CD14-positive monocyte (primary cell): ENCODE measurements around the gene TMPRSS12. TPM values are rescaled to one million over a fixed set of nuclear protein-coding genes. Genes with fewer than 3 reads are reported as not detected.
"Not testable (repeated sequence)": the region's sequence is repeated elsewhere in the genome, so short reads cannot be mapped to it uniquely, and the experiment has no call there.

Experiments used
- DNase-seq, 3 donors: peaks; one replicate each; pipeline ENCODE4 v3.0.0-alpha.2; 2011 to 2022
- H2AFZ ChIP-seq: 2 replicates; pipeline ENCODE4 v1.6.0; 2012; ENCODE audit warnings: mild to moderate bottlenecking, low read depth, low read length, inconsistent platforms; ENCODE audit not compliant: insufficient read depth, poor library complexity, severe bottlenecking
- H3K27ac ChIP-seq, 2 donors: 1 replicate in 1 of 2; 2 replicates in 1 of 2; pipeline ENCODE4 v1.5.1; 2012 to 2013; ENCODE audit warnings: low read length in 2 of 2, control low read depth in 1 of 2, inconsistent platforms in 1 of 2, low read depth in 1 of 2, mild to moderate bottlenecking in 1 of 2
- H3K27me3 ChIP-seq, 2 donors: one replicate each; pipeline versions ENCODE4 v1.6.0 to v1.6.1; 2011 to 2013; ENCODE audit warnings: low read length in 2 of 2; ENCODE audit not compliant: control insufficient read depth in 2 of 2, insufficient read depth in 2 of 2
- H3K36me3 ChIP-seq, 2 donors: replicated peaks in 1 of 2; 1 replicate in 1 of 2; 2 replicates in 1 of 2; pipeline versions ENCODE4 v1.5.1 to v1.6.1; 2012 to 2013; ENCODE audit warnings: low read length in 2 of 2, control low read depth in 1 of 2, inconsistent platforms in 1 of 2, mild to moderate bottlenecking in 1 of 2; ENCODE audit not compliant: insufficient read depth in 2 of 2, control insufficient read depth in 1 of 2
- H3K4me1 ChIP-seq, 2 donors: 1 replicate in 1 of 2; 2 replicates in 1 of 2; pipeline versions ENCODE4 v1.5.1 to v1.6.1; 2012 to 2013; ENCODE audit warnings: low read length in 2 of 2, control low read depth in 1 of 2, inconsistent platforms in 1 of 2, mild to moderate bottlenecking in 1 of 2, moderate library complexity in 1 of 2; ENCODE audit not compliant: insufficient read depth in 2 of 2, control insufficient read depth in 1 of 2
- H3K4me2 ChIP-seq: replicated peaks from 2 replicates; pipeline ENCODE3; 2012; ENCODE audit warnings: low read length, moderate library complexity, mild to moderate bottlenecking; ENCODE audit not compliant: poor library complexity, severe bottlenecking; ENCODE audit errors: extremely low read depth
- H3K4me3 ChIP-seq, 3 experiments: fragments of 200-600 bp in 1 of 3; sonication (generic) in 1 of 3; replicated peaks in 1 of 3; 1 replicate in 2 of 3; 2 replicates in 1 of 3; pipeline ENCODE4 v1.5.1; 2011 to 2013; ENCODE audit warnings: low read length in 3 of 3, mild to moderate bottlenecking in 3 of 3, control low read depth in 2 of 3, low read depth in 2 of 3, inconsistent platforms in 1 of 3, moderate library complexity in 1 of 3
- H3K79me2 ChIP-seq: 2 replicates; pipeline ENCODE4 v1.6.0; 2012; ENCODE audit warnings: mild to moderate bottlenecking, control low read depth, inconsistent platforms, low read length, moderate library complexity; ENCODE audit not compliant: insufficient read depth
- H3K9ac ChIP-seq: 2 replicates; pipeline ENCODE4 v1.6.0; 2017; ENCODE audit warnings: low read length, mild to moderate bottlenecking; ENCODE audit not compliant: insufficient read depth, poor library complexity, severe bottlenecking
- H3K9me3 ChIP-seq, 2 donors: replicated peaks in 1 of 2; 1 replicate in 1 of 2; 2 replicates in 1 of 2; pipeline versions ENCODE4 v1.5.1 to v1.6.1; 2012 to 2013; ENCODE audit warnings: low read length in 2 of 2, control low read depth in 1 of 2; ENCODE audit not compliant: control insufficient read depth in 1 of 2, insufficient read depth in 1 of 2
- H4K20me1 ChIP-seq: 2 replicates; pipeline ENCODE4 v1.6.0; 2012; ENCODE audit warnings: mild to moderate bottlenecking, low read length, control low read depth, moderate library complexity; ENCODE audit not compliant: insufficient read depth
- H3K27ac Mint-ChIP-seq, 7 donors: one replicate each; pipeline ENCODE4 v1.8.0; 2020; ENCODE audit warnings: mild to moderate bottlenecking in 7 of 7, mixed read lengths in 7 of 7, moderate library complexity in 6 of 7, inconsistent platforms in 2 of 7
- H3K27me3 Mint-ChIP-seq, 3 donors: one replicate each; pipeline ENCODE4 v1.8.0; 2021 to 2022; ENCODE audit warnings: low read depth in 3 of 3, mild to moderate bottlenecking in 3 of 3, mixed read lengths in 3 of 3, moderate library complexity in 3 of 3, inconsistent platforms in 1 of 3
- H3K36me3 Mint-ChIP-seq, 2 donors: one replicate each; pipeline ENCODE4 v1.8.0; 2020; ENCODE audit warnings: mixed read lengths in 2 of 2, inconsistent platforms in 1 of 2, mild to moderate bottlenecking in 1 of 2
- H3K4me1 Mint-ChIP-seq: one replicate; pipeline ENCODE4 v1.8.0; 2020; ENCODE audit warnings: mild to moderate bottlenecking, mixed read lengths
- H3K4me3 Mint-ChIP-seq, 2 donors: one replicate each; pipeline ENCODE4 v1.8.0; 2020; ENCODE audit warnings: mild to moderate bottlenecking in 2 of 2, mixed read lengths in 2 of 2, moderate library complexity in 1 of 2
- H3K9me3 Mint-ChIP-seq, 7 donors: one replicate each; pipeline ENCODE4 v1.8.0; 2020 to 2022; ENCODE audit warnings: mixed read lengths in 7 of 7, mild to moderate bottlenecking in 6 of 7, moderate library complexity in 6 of 7, inconsistent platforms in 2 of 7
- WGBS: methylation state at CpG from one replicate; pipeline ENCODE4 v1.1.5; 2013; ENCODE audit warnings: missing lambda C conversion rate; ENCODE audit not compliant: insufficient coverage; 5-methylcytosine and 5-hydroxymethylcytosine counted together
- intact Hi-C, 2 donors: fragments of 100-400 bp; cut with micrococcal nuclease; formaldehyde crosslinking; loops; one replicate each; pipeline versions ENCODE4 v1.15.0 to v1.15.1; 2023
- polyA plus RNA-seq, 3 donors: library from polyadenylated mRNA; depleted of rRNA in 1 of 3; unstranded in 2 of 3; stranded (reverse) in 1 of 3; fragments of 300-500 nt in 2 of 3; fragments of >200 nt in 1 of 3; fragmentation: Illumina TruSeq in 2 of 3; gene quantifications; 1 replicate in 2 of 3; 2 replicates in 1 of 3; pipeline ENCODE4 v1.2.3, GENCODE V29; 2012 to 2021
- TF ChIP-seq, protein P1 (sequence below): fragments of 200-600 bp; IDR thresholded peaks from one replicate; pipeline ENCODE4 v1.8.0; 2022; ENCODE audit warnings: antibody characterized with exemption, mild to moderate bottlenecking

TMPRSS12 gene
- polyA plus RNA-seq, 3 donors: not detected

DNA sequence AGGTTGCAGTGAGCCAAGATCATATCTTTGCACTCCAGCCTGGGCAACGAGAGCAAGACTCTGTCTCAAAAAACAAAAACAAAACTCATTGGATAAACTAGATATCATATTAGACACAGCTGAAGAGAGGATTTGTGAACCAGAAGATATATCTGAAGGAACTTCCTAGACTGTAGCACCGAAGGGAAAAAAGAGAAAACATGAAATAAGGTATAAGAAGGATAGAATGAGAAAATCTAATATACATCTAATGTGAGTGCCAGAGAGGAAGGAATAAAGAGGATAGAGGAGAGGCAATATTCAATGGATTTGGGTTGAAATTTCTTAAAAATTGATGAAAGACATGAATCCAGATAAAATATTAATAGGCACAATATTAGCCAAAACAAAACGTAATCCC is 22.5 kb downstream of the TMPRSS12 start:
- Histone ChIP-seq H3K36me3 (no peaks in the 10 kb centered on the region), H3K4me2 (no peak overlapping the region), H4K20me1 (no peaks in the 10 kb centered on the region), H3K27me3 (no peaks in the 10 kb centered on the region), H3K27ac (no peak overlapping the region), H3K9ac (no peak overlapping the region), H3K4me3 (no peak overlapping the region), H3K79me2 (no peaks in the 10 kb centered on the region), H2AFZ (no peak overlapping the region), H3K4me1 (no peaks in the 10 kb centered on the region), H3K9me3 (peaks cover 10 to 18% of the 10 kb centered on the region in 2 donors)
- Mint-ChIP-seq H3K9me3 (peaks cover 18 to 31% (median 28%) of the 10 kb centered on the region in 7 donors), H3K27me3 (peaks cover 0 to 6% (median 2%) of the 10 kb centered on the region in 3 donors), H3K4me1 (no peaks in the 10 kb centered on the region), H3K36me3 (no peaks in the 10 kb centered on the region), H3K4me3 (no peak overlapping the region), H3K27ac (no peak overlapping the region)
- intact Hi-C loops: no loop called here
- WGBS: no CpG with 5 or more reads among the region's 3 CpGs
- TF ChIP-seq, protein P1, sequence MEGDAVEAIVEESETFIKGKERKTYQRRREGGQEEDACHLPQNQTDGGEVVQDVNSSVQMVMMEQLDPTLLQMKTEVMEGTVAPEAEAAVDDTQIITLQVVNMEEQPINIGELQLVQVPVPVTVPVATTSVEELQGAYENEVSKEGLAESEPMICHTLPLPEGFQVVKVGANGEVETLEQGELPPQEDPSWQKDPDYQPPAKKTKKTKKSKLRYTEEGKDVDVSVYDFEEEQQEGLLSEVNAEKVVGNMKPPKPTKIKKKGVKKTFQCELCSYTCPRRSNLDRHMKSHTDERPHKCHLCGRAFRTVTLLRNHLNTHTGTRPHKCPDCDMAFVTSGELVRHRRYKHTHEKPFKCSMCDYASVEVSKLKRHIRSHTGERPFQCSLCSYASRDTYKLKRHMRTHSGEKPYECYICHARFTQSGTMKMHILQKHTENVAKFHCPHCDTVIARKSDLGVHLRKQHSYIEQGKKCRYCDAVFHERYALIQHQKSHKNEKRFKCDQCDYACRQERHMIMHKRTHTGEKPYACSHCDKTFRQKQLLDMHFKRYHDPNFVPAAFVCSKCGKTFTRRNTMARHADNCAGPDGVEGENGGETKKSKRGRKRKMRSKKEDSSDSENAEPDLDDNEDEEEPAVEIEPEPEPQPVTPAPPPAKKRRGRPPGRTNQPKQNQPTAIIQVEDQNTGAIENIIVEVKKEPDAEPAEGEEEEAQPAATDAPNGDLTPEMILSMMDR: no peak
- no peak for DNase-seq

DNA sequence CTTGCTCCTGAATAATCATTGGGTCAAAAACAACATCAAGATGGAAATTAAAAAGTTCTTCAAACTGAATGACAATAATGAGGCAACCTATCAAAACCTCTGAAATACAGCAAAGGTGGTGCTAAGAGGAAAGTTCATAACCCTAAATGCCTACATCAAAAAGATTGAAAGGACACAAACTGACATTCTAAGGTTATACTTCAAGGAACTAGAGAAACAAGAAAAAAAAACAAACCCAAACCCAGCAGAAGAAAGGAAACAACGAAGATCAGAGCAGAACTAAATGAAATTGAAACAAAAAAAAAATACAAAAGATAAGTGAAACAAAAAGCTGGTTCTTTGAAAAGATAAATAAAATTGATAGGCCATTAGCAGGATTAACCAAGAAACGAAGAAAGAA is 26.2 kb downstream of the TMPRSS12 start:
- H4K20me1 ChIP-seq, H3K79me2 ChIP-seq, H3K36me3 Mint-ChIP-seq, H3K27ac ChIP-seq, H2AFZ ChIP-seq, H3K36me3 ChIP-seq, H3K4me2 ChIP-seq, H3K27me3 ChIP-seq, H3K4me3 ChIP-seq, intact Hi-C loops, H3K4me1 ChIP-seq, H3K27ac Mint-ChIP-seq, H3K27me3 Mint-ChIP-seq, H3K9ac ChIP-seq, DNase-seq, H3K4me3 Mint-ChIP-seq, H3K4me1 Mint-ChIP-seq: not testable (repeated sequence)
- WGBS: no CpG with 5 or more reads among the region's 2 CpGs
- peaks cover 10 to 18% of the 10 kb centered on the region in 2 donors for H3K9me3 ChIP-seq
- H3K9me3 Mint-ChIP-seq: peaks cover 18 to 33% (median 31%) of the 10 kb centered on the region in 7 donors
